Measurements from ENCODE around the gene SMYD5.

DNA sequence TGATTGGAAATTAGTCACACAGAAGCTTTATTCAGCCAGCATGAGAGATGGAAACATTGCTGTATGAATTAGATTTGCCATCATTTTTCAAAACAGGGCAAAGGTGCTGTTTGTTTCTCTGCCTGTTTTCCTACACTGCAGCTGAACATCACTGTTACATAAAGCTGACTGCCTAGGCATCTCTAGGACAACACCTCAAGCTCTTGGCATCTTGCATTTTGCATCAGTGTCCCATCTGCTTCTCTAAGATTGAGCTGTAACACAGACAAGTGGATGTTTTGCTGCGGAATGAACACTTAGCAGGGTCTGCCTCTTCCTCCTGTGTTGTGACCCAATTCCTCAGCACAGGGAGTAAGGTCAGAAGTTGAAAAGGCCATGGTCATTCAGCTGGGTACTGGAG, 24.9 kb downstream of the SMYD5 start:
- TF ChIP-seq, protein P1, sequence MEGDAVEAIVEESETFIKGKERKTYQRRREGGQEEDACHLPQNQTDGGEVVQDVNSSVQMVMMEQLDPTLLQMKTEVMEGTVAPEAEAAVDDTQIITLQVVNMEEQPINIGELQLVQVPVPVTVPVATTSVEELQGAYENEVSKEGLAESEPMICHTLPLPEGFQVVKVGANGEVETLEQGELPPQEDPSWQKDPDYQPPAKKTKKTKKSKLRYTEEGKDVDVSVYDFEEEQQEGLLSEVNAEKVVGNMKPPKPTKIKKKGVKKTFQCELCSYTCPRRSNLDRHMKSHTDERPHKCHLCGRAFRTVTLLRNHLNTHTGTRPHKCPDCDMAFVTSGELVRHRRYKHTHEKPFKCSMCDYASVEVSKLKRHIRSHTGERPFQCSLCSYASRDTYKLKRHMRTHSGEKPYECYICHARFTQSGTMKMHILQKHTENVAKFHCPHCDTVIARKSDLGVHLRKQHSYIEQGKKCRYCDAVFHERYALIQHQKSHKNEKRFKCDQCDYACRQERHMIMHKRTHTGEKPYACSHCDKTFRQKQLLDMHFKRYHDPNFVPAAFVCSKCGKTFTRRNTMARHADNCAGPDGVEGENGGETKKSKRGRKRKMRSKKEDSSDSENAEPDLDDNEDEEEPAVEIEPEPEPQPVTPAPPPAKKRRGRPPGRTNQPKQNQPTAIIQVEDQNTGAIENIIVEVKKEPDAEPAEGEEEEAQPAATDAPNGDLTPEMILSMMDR (IDR thresholded peaks at IDR 0.05; ENCODE audit: insufficient read depth, low read depth, low read length), result no peak
- no peak for TF ChIP-seq EZH2 (IDR thresholded peaks at IDR 0.05; ENCODE audit: insufficient read depth, low read length)

All from astrocyte (in vitro differentiated cells and primary cell).